GM12864 (cell line): ENCODE results near the gene KCND1.
A peak's percentile ranks its signal among the peaks of the same experiment; 100 is the strongest.

ENCODE experiments used
- DNase-seq: peaks from one replicate; pipeline ENCODE4 v3.0.0-alpha.2; 2011; ENCODE audit warnings: low read depth
- H3K4me3 ChIP-seq: 2 replicates; pipeline ENCODE4 v1.5.1; 2011; ENCODE audit warnings: mild to moderate bottlenecking, low read depth, low read length, control low read depth
- CTCF ChIP-seq: IDR thresholded peaks from 2 replicates; pipeline ENCODE4 v1.5.1; 2011; ENCODE audit warnings: low read depth, mild to moderate bottlenecking, moderate library complexity, low read length, control low read depth, inconsistent platforms; ENCODE audit errors: missing control alignments

Gene KCND1

GRCh38 chrX:48975041-48975440, 3.4 kb upstream of the KCND1 start:
- no peak overlapping the region for H3K4me3 ChIP-seq
- no peak for TF ChIP-seq CTCF
- no peak for DNase-seq

GRCh38 chrX:48974574-48974973, 2.9 kb upstream of the KCND1 start:
- TF ChIP-seq CTCF = no peak
- DNase-seq = no peak

GRCh38 chrX:48974033-48974432, 2.4 kb upstream of the KCND1 start:
- H3K4me3 ChIP-seq = no peak overlapping the region
- DNase-seq = no peak
- no peak for TF ChIP-seq CTCF

More at GRCh38 chrX:48974574-48974973, 2.9 kb upstream of the KCND1 start:
- no peak overlapping the region for H3K4me3 ChIP-seq

GRCh38 chrX:48972220-48973164, 848 bp upstream of the KCND1 start:
- H3K4me3 ChIP-seq = no peak overlapping the region
- TF ChIP-seq CTCF = peak; percentile 61
- no peak for DNase-seq

- no peak for DNase-seq
- no peak overlapping the region for H3K4me3 ChIP-seq
- TF ChIP-seq CTCF = no peak
Observed at GRCh38 chrX:48969471-48969870, 2.2 kb downstream of the KCND1 start.

- TF ChIP-seq CTCF = no peak
- H3K4me3 ChIP-seq = no peak overlapping the region
- no peak for DNase-seq
Observed at GRCh38 chrX:48968377-48968776, 3.3 kb downstream of the KCND1 start.
